Brain microvascular endothelial cell (primary cell): Measurements from ENCODE around the gene R3HDM2.

ENCODE experiments used
- DNase-seq: peaks from one replicate; pipeline ENCODE4 v3.0.0-alpha.2; 2020
- H3K27ac ChIP-seq: fragments of 250-450 bp; sonication (Bioruptor Pico); 2 replicates; pipeline ENCODE4 v1.5.1; 2020; ENCODE audit warnings: mild to moderate bottlenecking, moderate library complexity
- H3K27me3 ChIP-seq: fragments of 250-450 bp; sonication (Bioruptor Pico); replicated peaks from 2 replicates; pipeline ENCODE4 v1.5.1; 2020; ENCODE audit warnings: mild to moderate bottlenecking
- H3K36me3 ChIP-seq: fragments of 250-450 bp; sonication (Bioruptor Pico); replicated peaks from 2 replicates; pipeline ENCODE4 v1.5.1; 2020; ENCODE audit warnings: mild to moderate bottlenecking
- H3K4me3 ChIP-seq: 2 replicates; pipeline ENCODE4 v1.5.1; 2011; ENCODE audit warnings: low read depth, mild to moderate bottlenecking, control low read depth, low read length, moderate library complexity
- in situ Hi-C: cut with HindIII; loops from 2 replicates; pipeline ENCODE4 v1.10.0; 2017; ENCODE audit warnings: low sequenced_read_pairs, low pct_ligation_motif_present
- TF ChIP-seq, protein P1 (sequence below): IDR thresholded peaks from 2 replicates; pipeline ENCODE4 v1.5.1; 2011; ENCODE audit warnings: low read depth, mild to moderate bottlenecking, moderate library complexity, low read length, control low read depth, inconsistent platforms; ENCODE audit errors: missing control alignments

R3HDM2 gene

DNA sequence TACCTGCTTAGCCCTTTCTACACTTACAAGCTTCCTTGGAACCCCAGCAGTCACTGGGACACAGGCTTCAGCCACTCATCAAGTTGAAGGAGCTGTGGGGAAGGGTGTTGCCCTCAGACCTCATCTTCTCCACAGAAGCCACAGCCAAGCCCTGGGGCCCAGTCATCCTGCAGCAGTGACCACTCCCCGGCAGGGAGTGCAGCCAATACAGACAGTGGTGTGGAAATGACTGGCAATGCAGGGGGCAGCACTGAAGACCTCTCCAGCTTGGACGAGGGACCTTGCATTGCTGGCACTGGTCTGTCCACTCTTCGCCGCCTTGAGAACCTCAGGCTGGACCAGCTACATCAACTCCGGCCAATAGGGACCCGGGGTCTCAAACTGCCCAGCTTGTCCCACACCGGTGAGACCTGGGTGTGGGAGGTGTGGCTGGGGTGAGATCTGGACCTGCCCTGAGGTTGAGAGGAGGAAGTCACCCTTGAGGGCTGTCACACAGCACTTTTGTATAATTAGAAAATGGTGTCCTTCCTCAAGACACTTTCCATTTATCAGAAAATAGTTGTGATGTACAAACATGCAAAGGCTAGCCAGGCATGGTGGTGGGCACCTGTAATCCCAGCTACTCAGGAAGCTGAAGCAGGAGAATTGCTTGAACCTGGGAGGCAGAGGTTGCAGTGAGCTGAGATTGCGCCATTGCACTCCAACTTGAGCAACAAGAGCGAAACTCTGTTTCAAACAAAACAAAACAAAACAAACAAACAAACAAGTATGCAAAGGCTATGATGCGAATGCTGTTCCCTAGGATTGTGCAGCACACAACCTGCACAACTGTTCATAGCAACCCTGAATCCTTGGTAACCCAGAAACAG is 38.7 kb upstream of the R3HDM2 start:
- peaks cover 32% of the 10 kb centered on the region for H3K27me3 ChIP-seq
- TF ChIP-seq, protein P1, sequence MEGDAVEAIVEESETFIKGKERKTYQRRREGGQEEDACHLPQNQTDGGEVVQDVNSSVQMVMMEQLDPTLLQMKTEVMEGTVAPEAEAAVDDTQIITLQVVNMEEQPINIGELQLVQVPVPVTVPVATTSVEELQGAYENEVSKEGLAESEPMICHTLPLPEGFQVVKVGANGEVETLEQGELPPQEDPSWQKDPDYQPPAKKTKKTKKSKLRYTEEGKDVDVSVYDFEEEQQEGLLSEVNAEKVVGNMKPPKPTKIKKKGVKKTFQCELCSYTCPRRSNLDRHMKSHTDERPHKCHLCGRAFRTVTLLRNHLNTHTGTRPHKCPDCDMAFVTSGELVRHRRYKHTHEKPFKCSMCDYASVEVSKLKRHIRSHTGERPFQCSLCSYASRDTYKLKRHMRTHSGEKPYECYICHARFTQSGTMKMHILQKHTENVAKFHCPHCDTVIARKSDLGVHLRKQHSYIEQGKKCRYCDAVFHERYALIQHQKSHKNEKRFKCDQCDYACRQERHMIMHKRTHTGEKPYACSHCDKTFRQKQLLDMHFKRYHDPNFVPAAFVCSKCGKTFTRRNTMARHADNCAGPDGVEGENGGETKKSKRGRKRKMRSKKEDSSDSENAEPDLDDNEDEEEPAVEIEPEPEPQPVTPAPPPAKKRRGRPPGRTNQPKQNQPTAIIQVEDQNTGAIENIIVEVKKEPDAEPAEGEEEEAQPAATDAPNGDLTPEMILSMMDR = no peak
- no peak for DNase-seq
- H3K27ac ChIP-seq = no peak overlapping the region
- no peak overlapping the region for H3K4me3 ChIP-seq
- H3K36me3 ChIP-seq = no peaks in the 10 kb centered on the region
- in situ Hi-C loops = no loop called here

DNA sequence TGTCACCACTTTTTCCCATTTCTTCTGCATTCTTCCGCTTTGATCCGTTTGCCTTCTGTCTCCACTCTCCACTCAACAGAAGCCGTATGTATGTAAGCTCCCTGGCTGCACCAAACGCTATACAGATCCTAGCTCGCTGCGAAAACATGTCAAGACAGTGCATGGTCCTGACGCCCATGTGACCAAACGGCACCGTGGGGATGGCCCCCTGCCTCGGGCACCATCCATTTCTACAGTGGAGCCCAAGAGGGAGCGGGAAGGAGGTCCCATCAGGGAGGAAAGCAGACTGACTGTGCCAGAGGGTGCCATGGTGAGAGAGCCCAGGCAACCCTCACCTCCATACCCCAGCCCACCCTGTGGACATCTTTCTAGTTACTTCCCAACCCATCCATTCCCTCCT is 37.1 kb upstream of the R3HDM2 start:
- TF ChIP-seq, protein P1 = no peak
- Histone ChIP-seq H3K27me3 (peaks cover 16% of the 10 kb centered on the region), H3K4me3 (no peak overlapping the region), H3K36me3 (no peaks in the 10 kb centered on the region), H3K27ac (no peak overlapping the region)
- in situ Hi-C loops = no loop called here
- DNase-seq = no peak

DNA sequence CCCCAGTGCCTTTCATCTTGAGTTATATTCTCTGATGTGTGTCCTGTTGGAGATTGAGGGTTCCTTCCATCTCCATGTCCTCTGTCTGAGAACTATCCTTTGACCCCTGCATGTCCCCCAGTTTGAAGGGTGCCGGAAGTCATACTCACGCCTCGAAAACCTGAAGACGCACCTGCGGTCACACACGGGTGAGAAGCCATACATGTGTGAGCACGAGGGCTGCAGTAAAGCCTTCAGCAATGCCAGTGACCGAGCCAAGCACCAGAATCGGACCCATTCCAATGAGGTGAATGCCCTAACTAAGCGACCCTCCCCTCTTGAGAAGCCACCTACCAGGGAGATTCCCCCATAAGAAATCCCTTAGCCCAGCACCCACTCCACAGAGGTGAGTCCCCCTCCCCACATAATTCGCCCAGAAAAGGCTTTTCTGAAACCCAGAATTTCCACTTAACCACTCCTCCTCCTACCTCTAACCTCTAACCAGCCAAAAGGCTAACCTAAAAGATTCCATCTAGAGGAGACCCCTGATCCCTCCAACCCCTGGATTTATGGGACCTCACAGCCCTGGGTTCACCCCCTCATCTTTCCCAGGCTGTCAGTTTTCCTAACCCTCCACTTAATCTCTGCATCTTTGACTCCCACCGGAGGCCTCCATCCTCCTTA is 36.5 kb upstream of the R3HDM2 start:
- no peak overlapping the region for H3K4me3 ChIP-seq
- DNase-seq = no peak
- TF ChIP-seq, protein P1 = no peak
- no peak overlapping the region for H3K27ac ChIP-seq
- in situ Hi-C loops = no loop called here
- H3K36me3 ChIP-seq = no peaks in the 10 kb centered on the region
- H3K27me3 ChIP-seq = peaks cover 11% of the 10 kb centered on the region

DNA sequence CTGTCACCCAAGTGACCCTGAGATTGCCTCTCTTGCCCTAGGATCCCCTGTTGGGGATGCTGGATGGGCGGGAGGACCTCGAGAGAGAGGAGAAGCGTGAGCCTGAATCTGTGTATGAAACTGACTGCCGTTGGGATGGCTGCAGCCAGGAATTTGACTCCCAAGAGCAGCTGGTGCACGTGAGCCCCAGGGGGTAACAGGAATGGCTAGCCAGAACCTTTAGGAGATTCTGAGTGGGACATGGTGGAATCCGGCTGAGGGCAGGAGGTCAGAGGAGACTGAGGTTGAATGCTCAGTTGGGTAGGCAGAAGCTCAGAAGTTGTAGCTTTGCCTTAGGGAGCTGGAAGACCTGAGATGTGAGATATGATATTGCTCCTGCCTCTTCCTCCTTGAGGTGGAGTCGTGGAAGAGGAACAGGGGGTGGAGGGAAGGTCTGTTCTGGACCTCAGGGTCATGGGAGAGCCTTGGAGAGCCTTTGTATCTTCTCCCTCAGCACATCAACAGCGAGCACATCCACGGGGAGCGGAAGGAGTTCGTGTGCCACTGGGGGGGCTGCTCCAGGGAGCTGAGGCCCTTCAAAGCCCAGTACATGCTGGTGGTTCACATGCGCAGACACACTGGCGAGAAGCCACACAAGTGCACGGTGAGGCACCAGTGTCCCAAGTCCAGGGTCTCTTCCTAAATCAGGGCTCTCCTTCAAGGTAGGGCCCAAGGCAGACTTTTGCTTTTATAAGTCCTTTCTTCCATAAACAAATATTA is 35.1 kb upstream of the R3HDM2 start:
- H3K27me3 ChIP-seq = peaks cover 4% of the 10 kb centered on the region
- in situ Hi-C loops = no loop called here
- H3K4me3 ChIP-seq = no peak overlapping the region
- no peak for DNase-seq
- TF ChIP-seq, protein P1 = no peak
- H3K36me3 ChIP-seq = no peaks in the 10 kb centered on the region
- H3K27ac ChIP-seq = no peak overlapping the region

DNA sequence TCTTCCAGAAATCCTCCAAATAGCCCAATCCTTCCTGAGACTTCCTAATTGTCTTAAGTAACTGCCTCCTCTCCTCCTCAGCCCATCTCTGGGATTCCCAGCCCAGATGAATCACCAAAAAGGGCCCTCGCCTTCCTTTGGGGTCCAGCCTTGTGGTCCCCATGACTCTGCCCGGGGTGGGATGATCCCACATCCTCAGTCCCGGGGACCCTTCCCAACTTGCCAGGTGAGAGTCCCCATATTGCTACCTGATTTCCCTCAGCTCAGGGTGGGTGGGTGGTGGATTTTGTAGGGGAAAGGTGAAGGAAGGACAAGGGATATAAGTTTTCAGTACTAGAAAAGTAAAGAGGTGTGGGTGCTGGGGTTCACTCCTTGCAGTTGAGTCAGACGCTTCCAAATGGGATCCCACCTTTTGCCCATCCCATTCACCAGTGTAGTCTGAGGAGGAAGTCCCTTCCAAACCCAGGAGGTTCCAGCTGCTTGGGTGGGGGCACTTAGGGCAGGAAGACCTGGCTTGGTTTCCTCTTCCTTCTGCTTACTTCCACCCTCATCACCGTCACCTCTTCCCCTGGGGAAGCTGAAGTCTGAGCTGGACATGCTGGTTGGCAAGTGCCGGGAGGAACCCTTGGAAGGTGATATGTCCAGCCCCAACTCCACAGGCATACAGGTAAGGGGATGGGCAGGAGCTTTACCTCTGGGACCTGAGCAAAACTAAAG is 34.3 kb upstream of the R3HDM2 start:
- TF ChIP-seq, protein P1 = no peak
- no peak for DNase-seq
- in situ Hi-C loops = no loop called here
- no peaks in the 10 kb centered on the region for H3K36me3 ChIP-seq
- H3K4me3 ChIP-seq = no peak overlapping the region
- H3K27ac ChIP-seq = no peak overlapping the region
- H3K27me3 ChIP-seq = peaks cover 4% of the 10 kb centered on the region
